Renal cortical epithelial cell (primary cell): ENCODE results near the gene TGIF2. TPM values are rescaled to one million over a fixed set of nuclear protein-coding genes. Genes with fewer than 3 reads are reported as not detected.
"Not testable (repeated sequence)": the region's sequence is repeated elsewhere in the genome, so short reads cannot be mapped to it uniquely, and the experiment has no call there.

Experiments used
- DNase-seq: peaks from one replicate; pipeline ENCODE4 v3.0.0-alpha.2; 2011; ENCODE audit warnings: low read depth
- total RNA-seq: library from RNA; depleted of rRNA; stranded (reverse); fragments of >200 nt; gene quantifications from 2 replicates; pipeline ENCODE4 v1.2.3, GENCODE V29; 2014

Gene TGIF2
- total RNA-seq, 1 donor from 2014 or later = 13.4 TPM

GRCh38 chr20:36547186-36548005 lies 26.0 kb upstream of the TGIF2 start:
- DNase-seq = no peak

- DNase-seq = no peak
Observed at GRCh38 chr20:36548006-36548315, 25.4 kb upstream of the TGIF2 start.

- DNase-seq = no peak
Observed at GRCh38 chr20:36548704-36549627, 24.4 kb upstream of the TGIF2 start.

GRCh38 chr20:36549628-36549941 lies 23.8 kb upstream of the TGIF2 start:
- DNase-seq = no peak

- DNase-seq = no peak
Observed at GRCh38 chr20:36549942-36550789, 23.2 kb upstream of the TGIF2 start.

GRCh38 chr20:36550790-36551299 lies 22.6 kb upstream of the TGIF2 start:
- DNase-seq = no peak

GRCh38 chr20:36555248-36555647 lies 18.1 kb upstream of the TGIF2 start:
- DNase-seq = no peak

- no peak for DNase-seq
Observed at GRCh38 chr20:36562724-36563123, 10.7 kb upstream of the TGIF2 start.

- DNase-seq = no peak
Observed at GRCh38 chr20:36563374-36563773, 10.0 kb upstream of the TGIF2 start.

GRCh38 chr20:36564078-36564725 lies 9.2 kb upstream of the TGIF2 start:
- not testable (repeated sequence) for DNase-seq

GRCh38 chr20:36564726-36565121 lies 8.7 kb upstream of the TGIF2 start:
- not testable (repeated sequence) for DNase-seq

- no peak for DNase-seq
Observed at GRCh38 chr20:36565520-36565919, 7.9 kb upstream of the TGIF2 start.

- DNase-seq = no peak
Observed at GRCh38 chr20:36569847-36570429, 3.5 kb upstream of the TGIF2 start.

GRCh38 chr20:36571564-36572504 lies 1.6 kb upstream of the TGIF2 start:
- DNase-seq = no peak

GRCh38 chr20:36572701-36573102 lies 695 bp upstream of the TGIF2 start:
- peak; percentile 39 for DNase-seq

GRCh38 chr20:36573798-36574365 lies 485 bp downstream of the TGIF2 start:
- no peak for DNase-seq

GRCh38 chr20:36574366-36575135 lies 1.2 kb downstream of the TGIF2 start:
- peak; percentile 18 for DNase-seq

GRCh38 chr20:36576081-36576445 lies 2.7 kb downstream of the TGIF2 start:
- DNase-seq = no peak
